NCI-H146 treated with DMSO at 0.1 percent for 48 hours (cell line): ENCODE data around the gene OR2B2.
"Not testable (repeated sequence)": the region's sequence is repeated elsewhere in the genome, so short reads cannot be mapped to it uniquely, and the experiment has no call there.

ENCODE experiments used
- DNase-seq: peaks from one replicate; lab custom pipeline; 2025; ENCODE audit not compliant: unreplicated experiment; lab: John Stamatoyannopoulos, UW

The OR2B2 gene

DNA sequence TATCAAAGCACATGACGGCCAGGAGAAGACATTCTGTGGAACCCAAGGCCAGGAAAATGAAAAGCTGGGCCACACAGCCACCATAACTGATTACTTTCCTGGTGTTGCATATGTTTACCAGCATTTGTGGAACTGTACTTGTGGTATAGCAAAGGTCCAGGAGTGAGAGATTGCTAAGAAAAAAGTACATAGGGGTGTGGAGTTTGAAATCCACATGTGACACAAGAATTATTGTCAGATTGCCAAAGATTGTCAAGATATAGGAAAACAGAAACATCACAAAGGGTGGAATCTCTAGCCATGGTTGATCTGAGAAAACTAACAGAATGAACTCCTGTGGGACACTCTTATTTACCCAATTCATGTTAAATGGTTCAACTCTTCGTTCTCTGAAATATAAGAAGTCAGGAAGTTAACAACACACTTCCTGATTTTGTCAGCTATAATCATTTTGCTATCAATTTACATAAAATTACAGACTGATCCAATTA lies at the start of gene OR2B2:
Gene OR2B2, minus strand, starts transcription at position 441 of the 491 bp plus-strand sequence. Its CDS starts 77 bp downstream, at position 364.
- no peak for DNase-seq

DNA sequence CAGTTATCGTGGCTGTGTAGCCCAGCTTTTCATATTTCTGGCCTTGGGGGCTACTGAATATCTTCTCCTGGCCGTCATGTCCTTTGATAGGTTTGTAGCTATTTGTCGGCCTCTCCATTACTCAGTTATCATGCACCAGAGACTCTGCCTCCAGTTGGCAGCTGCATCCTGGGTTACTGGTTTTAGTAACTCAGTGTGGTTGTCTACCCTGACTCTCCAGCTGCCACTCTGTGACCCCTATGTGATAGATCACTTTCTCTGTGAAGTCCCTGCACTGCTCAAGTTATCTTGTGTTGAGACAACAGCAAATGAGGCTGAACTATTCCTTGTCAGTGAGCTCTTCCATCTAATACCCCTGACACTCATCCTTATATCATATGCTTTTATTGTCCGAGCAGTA lies 45.3 kb upstream of the OR2B2 start:
- no peak for DNase-seq

DNA sequence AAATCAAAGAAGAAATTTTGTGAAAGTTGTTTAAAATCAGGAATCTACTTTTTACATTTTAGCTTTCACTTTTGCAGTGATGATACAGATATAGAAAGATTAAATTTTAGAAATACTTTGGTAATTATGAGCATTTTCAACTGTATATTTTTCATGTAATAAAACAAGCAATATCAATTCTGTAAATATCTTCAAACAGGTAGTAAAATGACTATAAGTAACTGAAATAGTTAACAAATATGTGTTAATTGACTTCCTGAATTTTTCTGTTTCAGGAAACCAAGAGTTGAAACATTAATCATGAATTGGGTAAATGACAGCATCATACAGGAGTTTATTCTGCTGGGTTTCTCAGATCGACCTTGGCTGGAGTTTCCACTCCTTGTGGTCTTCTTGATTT lies 44.7 kb upstream of the OR2B2 start, which contains the start of gene OR2B6:
Gene OR2B6, plus strand, starts transcription at position 301 of the 400 bp plus-strand sequence. Its CDS starts 0 bp downstream, at position 301.
- no peak for DNase-seq

DNA sequence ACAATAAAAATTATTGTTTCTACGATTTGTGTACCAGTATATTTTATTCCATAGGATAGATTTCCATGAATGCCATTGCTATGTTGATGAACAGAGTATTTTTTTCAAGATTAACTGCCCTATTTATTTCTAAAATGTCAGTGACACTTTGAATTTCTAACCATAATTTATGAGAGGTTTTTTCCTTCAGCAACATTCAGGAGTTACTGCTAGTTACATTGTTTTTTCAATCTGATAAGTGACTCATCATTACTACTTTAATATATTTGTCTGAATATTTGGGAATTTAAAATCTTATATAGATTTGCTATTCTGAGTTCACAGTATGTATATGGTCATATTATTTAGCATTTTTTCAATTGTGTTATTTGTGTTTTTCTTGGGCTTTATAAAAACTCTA lies 38.8 kb upstream of the OR2B2 start:
- no peak for DNase-seq

DNA sequence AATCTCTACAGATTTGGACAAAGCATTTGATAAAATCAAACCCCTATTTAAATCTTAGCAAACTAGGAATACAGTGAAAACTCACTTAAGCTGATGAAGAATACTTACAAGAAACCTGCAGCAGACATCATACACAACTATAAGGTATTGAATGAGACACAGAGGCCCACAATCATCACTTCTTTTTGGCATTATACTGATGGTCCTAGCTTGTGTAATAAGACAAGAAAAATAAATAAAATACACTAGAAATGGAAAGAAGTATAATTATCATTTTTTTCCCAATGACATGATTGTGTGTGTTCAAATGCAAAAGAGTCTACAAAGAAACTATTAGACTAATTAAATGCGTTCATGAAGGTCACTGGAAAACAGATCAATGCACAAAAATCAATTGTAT lies 36.0 kb upstream of the OR2B2 start:
- no peak for DNase-seq

DNA sequence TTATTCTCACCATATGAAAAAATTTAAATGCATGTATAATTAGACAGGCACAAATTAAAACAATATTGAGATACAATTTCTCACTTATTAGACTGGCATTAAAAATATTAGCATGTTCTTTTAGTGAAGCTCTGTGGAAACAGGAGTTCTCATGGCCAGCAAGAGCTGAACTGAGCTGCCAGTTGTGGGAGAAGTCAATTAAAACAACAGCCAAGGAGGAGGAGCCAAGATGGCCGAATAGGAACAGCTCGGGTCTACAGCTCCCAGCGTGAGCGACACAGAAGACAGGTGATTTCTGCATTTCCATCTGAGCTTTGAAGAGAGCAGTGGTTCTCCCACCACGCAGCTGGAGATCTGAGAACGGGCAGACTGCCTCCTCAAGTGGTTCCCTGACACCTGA lies 30.9 kb upstream of the OR2B2 start:
- DNase-seq, result peak; percentile 5

DNA sequence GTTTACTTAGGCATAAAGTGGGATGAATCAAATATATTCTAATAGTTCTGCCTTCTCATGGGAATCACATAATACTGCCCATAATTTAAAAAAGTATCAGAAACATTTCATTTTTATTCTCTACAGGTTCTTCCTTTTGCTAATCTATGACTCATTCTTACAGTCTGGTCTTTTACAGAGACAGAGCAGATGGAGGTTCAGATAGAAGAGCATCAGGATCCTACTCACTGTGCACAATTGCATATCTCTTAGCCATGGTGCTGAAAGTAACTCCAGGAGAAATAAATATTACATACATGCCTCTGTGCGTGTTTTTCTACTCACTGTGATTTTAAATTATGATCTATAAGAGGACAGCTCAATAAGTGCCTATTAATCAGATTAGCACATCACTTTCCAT lies 28.6 kb upstream of the OR2B2 start:
- DNase-seq, result no peak

DNA sequence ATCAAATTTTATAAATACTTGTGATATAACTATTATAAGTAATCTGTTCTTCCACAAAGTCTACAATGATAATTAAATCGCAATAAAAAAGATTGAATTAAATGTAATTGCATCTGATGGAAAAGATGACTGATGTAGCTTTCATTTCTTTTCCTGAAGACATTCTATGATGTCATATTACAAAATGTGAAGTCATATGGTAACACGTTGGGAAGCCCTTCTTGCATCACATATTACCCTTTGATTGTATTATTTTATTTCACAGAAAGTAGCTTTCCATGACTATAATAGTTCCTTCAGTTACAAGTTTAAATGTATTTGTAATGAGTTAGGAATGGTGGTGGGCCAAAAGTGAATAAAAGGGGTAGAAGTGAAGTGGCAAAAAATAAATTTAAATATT lies 19.0 kb upstream of the OR2B2 start:
- no peak for DNase-seq

DNA sequence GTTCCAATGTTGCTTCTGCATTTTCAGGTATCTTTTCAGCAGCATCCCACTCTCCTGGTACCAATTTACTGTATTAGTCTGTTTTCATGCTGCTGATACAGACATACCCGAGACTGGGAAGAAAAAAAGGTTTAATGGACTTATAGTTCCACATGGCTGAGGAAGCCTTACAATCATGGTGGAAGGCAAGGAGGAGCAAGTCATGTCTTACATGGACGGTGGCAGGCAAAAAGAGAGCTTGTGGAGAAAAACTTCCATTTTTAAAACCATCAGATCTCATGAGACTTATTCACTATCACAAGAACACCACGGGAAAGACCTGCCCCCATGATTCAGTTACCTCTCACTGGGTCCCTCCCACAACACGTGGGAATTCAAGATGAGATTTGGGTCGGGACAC lies 17.7 kb upstream of the OR2B2 start:
- DNase-seq, result not testable (repeated sequence)

DNA sequence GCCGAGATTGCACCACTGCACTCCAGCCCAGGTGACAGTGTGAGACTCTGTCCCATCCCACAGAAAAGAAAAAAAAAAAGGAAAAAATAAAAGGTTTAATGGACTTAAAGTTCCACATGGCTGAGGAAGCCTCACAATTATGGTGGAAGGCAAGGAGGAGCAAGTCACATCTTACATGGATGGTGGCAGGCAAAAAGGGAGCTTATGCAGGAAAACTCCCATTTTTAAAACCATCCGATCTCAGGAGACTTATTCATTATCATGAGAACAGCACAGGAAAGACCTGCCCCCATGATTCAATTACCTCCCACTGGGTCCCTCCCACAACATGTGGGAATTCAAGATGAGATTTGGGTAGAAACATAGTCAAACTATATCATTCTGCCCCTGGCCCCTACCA lies 15.8 kb upstream of the OR2B2 start:
- not testable (repeated sequence) for DNase-seq

DNA sequence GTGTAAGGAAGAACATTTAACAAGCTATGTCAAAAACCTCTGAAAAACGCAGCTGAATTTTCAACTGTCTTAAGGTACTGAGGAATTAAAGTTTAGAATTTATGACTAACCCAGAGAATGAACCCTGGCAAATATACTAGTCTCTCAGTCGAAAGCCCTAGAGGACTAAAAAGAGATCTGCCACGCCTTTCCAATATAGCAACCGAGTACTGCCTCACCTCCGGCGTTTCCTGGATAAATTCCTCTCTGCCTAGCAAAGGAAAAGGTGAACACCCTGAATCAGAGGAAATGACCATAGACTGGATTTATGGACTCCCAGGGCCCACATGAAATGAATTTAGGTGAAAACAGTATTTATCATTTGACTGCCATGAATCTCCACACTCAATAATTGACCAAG lies 12.0 kb upstream of the OR2B2 start:
- no peak for DNase-seq

DNA sequence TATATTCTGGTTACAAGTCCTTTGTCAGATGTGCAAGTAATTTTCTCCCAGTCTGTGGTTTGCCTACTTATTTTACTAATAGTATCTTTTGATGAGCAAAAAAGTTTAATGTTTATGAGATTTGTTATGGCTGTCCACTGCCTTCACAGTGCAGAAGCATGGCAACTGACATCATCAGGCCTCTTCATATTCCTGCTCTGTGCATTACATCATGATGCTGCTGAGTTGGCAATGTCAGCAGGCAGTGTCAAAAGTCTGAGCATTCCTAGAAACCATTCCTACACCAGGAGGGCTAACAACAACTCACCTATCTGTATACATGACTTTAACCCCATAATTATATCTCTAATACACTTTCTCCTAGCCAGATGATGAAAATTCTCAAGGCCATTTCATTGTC lies 10.8 kb upstream of the OR2B2 start:
- DNase-seq, result no peak

DNA sequence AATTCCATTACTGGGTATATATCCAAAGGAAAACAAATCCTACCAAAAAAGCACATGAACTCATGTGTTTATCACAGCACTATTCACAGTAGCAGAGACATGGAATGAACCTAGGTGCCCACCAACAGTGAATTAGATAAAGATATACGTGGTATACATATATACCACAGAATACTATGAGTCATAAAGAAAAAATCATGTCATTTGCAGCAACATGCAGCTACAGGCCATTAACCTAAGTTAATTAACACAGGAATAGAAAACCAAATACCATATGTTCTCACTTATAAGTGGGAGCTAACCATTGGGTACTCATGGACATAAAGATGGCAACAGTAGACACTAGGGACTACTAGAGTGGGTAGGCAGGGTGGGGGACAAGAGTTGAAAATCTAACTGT lies 4.2 kb downstream of the OR2B2 start:
- no peak for DNase-seq

DNA sequence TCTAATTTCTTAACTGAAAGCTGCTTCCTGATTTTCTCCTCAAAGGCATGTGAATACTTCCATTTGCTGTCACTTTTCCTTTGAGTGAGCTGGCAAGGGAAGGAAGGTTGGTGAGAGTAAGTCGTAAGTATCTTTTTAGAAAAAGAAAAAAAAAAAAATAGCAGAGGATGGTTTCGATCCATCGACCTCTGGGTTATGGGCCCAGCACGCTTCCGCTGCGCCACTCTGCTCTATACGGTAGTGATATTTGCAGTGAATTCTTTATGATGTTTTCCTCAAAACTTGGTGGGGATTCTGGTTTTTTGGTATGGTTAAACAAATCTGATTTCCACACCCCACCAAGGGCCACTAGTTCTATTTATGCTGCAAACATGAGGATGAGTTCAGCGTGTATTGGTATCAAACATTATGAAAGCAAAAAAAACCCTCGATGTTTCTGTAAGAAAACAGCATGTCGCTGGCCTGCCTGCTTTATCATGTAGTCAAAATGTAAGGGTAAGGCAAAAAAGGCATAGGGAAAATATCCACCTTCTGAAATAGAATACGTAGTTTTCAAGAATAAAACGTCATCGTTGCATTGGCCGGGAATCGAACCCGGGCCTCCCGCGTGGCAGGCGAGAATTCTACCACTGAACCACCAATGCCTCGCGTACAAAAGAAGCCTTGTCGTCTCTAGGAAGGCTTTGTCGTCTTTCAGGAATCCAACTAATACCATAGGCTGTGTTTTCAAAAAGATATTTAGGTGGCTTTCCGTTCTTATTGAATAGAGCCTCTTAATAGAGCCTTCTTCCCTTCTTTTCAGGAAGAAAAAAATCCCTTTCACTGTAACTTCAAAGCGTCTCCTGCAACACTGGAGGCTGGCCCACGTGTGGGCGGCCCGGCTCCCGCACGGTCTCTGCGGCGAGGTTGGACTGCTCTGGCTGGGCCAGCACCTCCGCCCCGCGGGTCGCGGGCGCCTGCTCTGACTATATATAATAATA lies 9.6 kb downstream of the OR2B2 start:
- peak; percentile 90 for DNase-seq

DNA sequence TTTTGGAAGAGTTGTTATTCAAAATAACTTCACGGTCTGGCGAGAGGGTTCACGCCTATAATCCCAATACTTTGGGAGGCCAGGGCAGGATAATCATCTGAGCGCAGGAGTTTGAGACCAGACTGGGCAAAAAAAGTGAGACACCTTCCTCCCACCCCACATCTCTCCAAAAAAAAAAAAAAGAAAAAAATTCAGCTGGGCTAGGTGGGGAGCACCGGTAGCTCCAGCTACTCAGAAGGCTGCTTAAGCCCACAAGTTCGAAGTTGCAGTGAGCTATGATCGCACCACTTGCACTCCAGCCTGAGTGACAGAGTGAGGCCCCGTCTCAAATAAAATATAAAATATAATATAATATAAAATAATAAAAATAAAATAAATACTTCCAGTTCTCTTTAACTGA lies 10.4 kb downstream of the OR2B2 start:
- DNase-seq, result no peak

DNA sequence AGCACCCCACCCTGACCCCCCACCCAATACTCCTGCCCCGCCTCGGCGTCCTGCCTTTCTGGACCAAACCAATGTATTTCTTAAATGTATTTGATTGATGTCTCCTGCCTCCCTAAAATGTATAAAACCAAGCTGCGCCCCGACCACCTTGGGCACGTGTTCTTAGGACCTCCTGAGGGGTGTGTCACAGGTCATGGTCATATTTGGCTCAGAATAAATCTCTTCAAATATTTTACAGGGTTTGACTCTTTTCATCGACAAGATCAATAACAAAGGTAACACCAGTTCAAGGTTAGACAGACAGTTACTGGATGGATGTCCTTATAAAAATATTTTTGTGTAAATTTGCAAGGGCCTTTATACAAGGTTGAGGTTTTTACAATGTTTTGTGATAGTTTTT lies 12.0 kb downstream of the OR2B2 start:
- DNase-seq, result not testable (repeated sequence)

DNA sequence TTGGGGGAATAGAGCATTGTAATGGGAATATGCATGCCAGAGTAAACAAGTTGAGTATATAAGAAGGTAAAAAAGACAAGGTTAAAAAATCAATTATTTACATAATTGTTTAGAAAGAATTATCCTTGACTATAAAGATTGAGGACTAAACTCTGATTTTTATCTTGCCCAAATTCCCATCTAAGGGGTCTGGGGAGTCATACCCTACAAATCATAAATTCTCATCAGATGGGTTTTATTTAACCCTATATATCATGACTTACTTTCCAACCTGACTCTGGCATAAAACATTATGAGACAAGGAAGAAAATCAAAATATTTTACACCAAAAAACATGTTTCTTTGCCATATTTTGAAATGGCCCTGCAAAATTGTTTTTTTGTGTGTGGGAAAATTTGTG lies 12.7 kb downstream of the OR2B2 start:
- no peak for DNase-seq

DNA sequence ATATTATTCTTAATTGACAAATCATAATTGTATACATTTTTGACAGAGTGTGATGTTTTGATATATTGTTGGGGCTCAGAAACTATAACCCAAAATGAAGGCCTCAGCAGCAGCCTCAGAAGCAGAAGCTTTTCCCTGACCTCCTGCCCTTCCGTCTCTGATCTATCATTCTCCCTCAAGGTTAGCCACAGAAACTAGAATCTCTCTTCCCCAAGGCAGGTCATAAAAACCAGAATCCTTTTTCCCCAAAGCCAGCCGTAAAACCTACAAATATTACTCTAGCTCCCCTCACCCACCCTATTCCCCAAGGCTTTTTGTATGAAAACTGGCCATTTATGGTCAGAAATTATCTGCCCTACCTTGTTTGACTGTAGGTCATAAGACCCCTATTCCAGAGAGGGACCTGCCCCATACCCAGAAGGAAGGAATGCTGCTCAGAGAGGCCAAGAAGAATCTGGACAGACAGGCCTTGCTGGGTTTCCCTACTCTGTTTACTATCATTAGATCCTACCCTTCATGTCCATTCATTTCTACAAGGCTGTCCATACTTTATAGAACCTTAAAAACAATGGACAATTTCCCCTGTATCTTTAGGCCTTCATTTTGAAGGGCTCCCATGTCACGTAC lies 14.5 kb downstream of the OR2B2 start:
- no peak for DNase-seq

DNA sequence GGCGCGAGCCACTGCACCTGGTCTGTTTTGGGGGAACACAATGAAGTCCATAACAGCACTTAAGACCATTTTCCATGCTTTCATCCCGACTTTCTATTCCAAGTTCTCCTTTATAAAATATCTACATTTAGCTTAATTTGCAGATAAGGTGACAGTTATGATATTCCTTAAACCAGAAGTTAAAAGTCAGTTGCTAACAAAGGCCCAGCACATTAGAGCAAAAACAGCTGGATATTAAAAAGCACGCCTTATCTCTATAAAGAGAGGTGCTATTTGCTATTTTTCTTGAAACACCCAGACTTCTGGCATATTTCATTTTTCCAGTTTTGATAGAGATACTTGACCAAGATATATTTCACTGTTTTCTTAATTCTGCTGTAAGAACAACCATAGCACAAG lies 15.8 kb downstream of the OR2B2 start:
- DNase-seq, result no peak

DNA sequence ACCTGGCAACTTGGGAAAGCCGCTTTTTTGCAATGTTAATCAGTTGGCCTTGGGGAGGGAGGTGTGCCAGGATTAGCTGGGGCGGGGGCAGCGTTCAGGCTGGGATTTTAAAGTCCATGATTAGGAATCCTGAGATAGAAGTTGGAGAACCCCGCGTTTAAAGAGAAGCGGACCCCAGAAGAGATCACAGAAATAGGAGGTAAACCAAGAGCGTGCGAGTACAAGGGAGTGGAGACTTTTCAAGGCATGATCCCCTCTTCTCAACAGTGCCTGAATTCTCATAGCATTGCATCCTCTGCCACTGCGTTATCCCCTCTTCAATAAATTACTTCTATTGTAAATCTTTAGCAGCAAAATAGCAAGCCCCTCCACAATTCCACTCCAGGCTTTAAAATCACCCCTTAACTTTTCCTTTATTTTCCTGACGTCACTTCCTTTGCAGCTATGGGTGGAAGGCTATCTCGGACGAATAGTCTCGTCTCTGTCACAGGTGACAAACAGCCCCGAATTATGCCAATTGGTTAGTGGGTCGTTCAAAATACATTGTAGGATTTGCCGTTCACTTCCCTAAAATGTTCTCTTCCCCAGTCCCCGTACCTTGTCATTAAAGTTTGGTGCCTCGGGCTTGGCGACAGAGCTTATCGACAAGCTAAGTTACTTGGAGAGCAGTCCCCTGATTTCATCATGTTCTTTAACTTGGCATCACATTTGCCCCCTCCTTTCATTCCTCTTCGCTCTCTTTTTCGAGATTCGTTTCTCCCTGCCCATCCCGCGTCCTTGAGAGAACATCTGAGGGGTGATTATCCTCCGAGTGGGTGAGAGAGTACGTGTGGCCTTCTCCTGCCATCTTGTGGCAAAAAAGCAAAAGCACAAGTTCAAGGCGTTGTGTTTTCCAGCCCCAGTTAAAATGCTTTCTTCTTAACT lies 17.1 kb downstream of the OR2B2 start:
- DNase-seq, result peak; percentile 77
